ENCODE results near the gene ZAR1L.

Gene ZAR1L

GRCh38 chr13:32316028-32316339 lies 821 bp upstream of the ZAR1L start:
- no peak for DNase-seq (ENCODE audit: low read depth)
- peak overlapping the region; percentile 87 for H3K4me3 ChIP-seq (ENCODE audit: low read depth, low read length)
- TF ChIP-seq MAX (IDR thresholded peaks at IDR 0.05; ENCODE audit: low read depth, low read length) (peak; percentile 78), MYC (IDR thresholded peaks at IDR 0.05; ENCODE audit: low read depth, low read length) (no peak)

- DNase-seq (ENCODE audit: low read depth): peak; percentile 96
- H3K4me3 ChIP-seq (ENCODE audit: low read depth, low read length): peak overlapping the region; percentile 87
- TF ChIP-seq MAX (IDR thresholded peaks at IDR 0.05; ENCODE audit: low read depth, low read length) (no peak), MYC (IDR thresholded peaks at IDR 0.05; ENCODE audit: low read depth, low read length) (peak; percentile 45)
Observed at GRCh38 chr13:32314271-32315237, 609 bp downstream of the ZAR1L start.

GRCh38 chr13:32311188-32311897 lies 3.8 kb downstream of the ZAR1L start:
- DNase-seq (ENCODE audit: low read depth): no peak
- no peak for TF ChIP-seq CTCF (IDR thresholded peaks at IDR 0.05; ENCODE audit: low read depth, low read length)
- no peak for TF ChIP-seq POLR2A (IDR thresholded peaks at IDR 0.05; ENCODE audit: extremely low read depth, insufficient read length)
- no peak for TF ChIP-seq MAX (IDR thresholded peaks at IDR 0.05; ENCODE audit: low read depth, low read length)
- TF ChIP-seq MYC (IDR thresholded peaks at IDR 0.05; ENCODE audit: low read depth, low read length): no peak

GRCh38 chr13:32310134-32310706 lies 4.9 kb downstream of the ZAR1L start:
- peak overlapping the region; percentile 42 for H3K4me3 ChIP-seq (ENCODE audit: low read depth, low read length)
- TF ChIP-seq POLR2A (IDR thresholded peaks at IDR 0.05; ENCODE audit: extremely low read depth, insufficient read length): no peak
- peak; percentile 70 for TF ChIP-seq CTCF (IDR thresholded peaks at IDR 0.05; ENCODE audit: low read depth, low read length)
- TF ChIP-seq MYC (IDR thresholded peaks at IDR 0.05; ENCODE audit: low read depth, low read length): no peak
- no peak for TF ChIP-seq MAX (IDR thresholded peaks at IDR 0.05; ENCODE audit: low read depth, low read length)
- peak; percentile 83 for DNase-seq (ENCODE audit: low read depth)

More at GRCh38 chr13:32311188-32311897, 3.8 kb downstream of the ZAR1L start:
- H3K4me3 ChIP-seq (ENCODE audit: low read depth, low read length): no peak overlapping the region

- peak; percentile 82 for DNase-seq (ENCODE audit: low read depth)
- TF ChIP-seq CTCF (IDR thresholded peaks at IDR 0.05; ENCODE audit: low read depth, low read length): no peak
- TF ChIP-seq MYC (IDR thresholded peaks at IDR 0.05; ENCODE audit: low read depth, low read length): peak; percentile 26; the same call in 1 of the 2 replicates
- TF ChIP-seq MAX (IDR thresholded peaks at IDR 0.05; ENCODE audit: low read depth, low read length): peak; percentile 26; the same call in 1 of the 2 replicates
- TF ChIP-seq POLR2A (IDR thresholded peaks at IDR 0.05; ENCODE audit: extremely low read depth, insufficient read length): no peak
- H3K4me3 ChIP-seq (ENCODE audit: low read depth, low read length): peak overlapping the region; percentile 42
Observed at GRCh38 chr13:32309312-32310133, 5.6 kb downstream of the ZAR1L start.

- no peak for TF ChIP-seq MYC (IDR thresholded peaks at IDR 0.05; ENCODE audit: low read depth, low read length)
- TF ChIP-seq CTCF (IDR thresholded peaks at IDR 0.05; ENCODE audit: low read depth, low read length): no peak
- no peak for TF ChIP-seq MAX (IDR thresholded peaks at IDR 0.05; ENCODE audit: low read depth, low read length)
- TF ChIP-seq POLR2A (IDR thresholded peaks at IDR 0.05; ENCODE audit: extremely low read depth, insufficient read length): no peak
- DNase-seq (ENCODE audit: low read depth): no peak
- H3K4me3 ChIP-seq (ENCODE audit: low read depth, low read length): no peak overlapping the region
Observed at GRCh38 chr13:32305646-32306045, 9.5 kb downstream of the ZAR1L start.
